NCI-H2227 (cell line): ENCODE data around the gene WWOX.

Experiments used
- DNase-seq: peaks from one replicate; lab custom pipeline; 2025; ENCODE audit not compliant: unreplicated experiment; lab: John Stamatoyannopoulos, UW

WWOX gene

DNA sequence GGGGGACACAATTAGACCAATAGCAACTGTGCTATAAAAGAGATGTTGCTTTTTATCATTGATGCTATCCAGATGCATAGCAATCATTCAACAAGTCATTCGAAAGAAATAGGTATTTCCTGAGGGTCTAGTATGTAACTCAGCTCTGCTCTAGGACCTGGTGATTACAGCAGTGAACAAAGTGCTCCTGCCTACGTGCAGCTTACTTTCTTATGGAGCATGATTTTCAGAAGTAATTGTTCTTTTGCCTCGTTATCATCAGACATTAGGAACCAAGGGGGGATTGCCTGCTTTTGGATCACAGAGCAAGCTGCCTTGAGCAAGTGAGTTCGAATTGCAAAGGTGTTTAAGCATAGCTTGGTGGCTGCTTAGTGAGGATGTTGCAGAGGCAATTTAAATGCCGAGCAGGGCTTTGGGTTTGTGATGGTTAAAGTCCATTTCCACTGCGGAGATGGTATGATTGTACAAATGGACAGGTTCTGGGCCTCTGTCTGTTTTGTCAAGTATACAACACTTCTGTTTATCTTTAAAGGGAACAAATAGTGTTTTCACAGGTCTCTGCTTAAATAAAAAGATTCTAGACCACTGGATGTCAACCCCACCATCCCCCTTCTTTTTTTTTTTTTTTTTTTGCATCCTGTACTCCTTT lies 41.5 kb downstream of the WWOX start:
- no peak for DNase-seq

DNA sequence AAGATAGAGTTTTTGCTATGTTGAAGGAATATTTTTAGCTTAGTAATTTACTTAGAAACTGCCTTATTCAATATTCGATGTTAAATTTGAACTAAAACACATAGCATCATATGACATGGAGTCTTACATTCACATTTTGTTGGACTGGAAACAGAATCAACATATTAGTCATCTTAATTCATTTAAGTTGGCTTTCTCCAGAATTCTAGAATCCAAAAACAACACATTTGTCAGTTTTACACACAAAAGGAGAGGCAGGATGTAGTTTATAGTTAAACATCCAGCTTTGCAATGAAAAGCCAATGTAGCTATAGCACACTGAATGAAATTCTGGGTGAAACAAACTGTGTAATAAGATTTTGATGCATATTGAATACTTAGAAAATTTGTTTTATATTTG lies 43.3 kb downstream of the WWOX start:
- no peak for DNase-seq

DNA sequence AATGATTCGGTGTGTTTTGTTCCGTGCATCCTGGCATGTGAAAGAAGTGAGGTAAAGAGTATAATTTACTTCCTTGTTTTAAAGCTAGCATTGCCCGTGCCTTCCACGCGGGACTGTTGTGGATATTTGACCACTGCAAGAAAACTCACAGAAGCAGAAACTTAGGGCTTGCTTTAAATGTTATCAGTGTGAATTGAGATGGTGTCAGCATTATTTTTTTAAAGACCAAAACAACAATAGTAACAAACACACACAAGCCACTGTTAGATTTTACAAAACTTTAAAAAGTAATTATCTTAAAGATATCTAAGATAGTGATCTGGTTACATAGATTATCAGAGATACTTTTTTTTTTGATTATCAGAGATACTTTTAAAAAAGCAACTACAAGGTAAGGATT lies 47.4 kb downstream of the WWOX start:
- no peak for DNase-seq

DNA sequence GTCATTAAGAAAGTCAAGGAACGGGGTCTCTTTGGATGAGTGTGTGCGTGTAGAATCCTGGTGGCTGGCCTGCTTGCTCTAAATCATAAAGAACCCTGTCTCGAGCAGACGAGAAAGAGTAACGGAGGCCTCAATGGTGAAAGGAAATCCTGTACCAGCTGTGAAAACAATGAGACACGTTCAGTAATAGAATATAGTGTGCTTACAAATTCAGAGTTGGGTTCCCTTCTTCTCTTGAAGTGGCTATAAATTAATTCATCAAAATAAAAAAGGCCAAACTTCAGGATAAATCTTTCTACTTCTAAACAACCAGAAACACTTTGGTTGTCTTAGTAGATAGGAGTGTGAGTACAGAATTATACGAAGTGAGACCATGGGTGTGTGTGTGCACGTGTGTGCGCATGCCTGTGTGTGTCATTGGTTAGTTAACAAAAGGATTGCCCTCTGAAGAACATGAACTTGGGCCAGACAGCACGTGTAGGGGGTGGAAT lies 48.5 kb downstream of the WWOX start:
- DNase-seq = no peak

DNA sequence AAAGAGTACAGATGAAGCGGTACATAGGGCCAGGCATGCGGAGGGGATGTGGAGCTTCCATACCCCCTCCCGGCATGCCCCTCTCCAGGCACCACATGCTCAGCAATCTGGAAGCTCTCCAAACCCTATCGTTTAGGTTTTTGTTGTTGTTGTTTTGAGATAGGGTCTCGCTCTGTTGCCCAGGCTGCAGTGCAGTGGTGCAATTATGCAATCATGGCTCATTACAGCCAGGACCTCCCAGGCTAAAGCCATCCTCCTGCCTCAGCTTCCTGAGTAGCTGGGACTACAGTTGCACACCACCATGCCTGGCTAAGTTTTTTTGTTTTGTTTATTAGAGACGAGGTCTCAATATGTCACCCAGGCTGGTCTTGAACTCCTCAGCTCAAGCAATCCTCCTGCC lies 50.8 kb downstream of the WWOX start:
- no peak for DNase-seq

GRCh38 chr16:78154729-78155461 lies 55.4 kb downstream of the WWOX start:
- DNase-seq = no peak

DNA sequence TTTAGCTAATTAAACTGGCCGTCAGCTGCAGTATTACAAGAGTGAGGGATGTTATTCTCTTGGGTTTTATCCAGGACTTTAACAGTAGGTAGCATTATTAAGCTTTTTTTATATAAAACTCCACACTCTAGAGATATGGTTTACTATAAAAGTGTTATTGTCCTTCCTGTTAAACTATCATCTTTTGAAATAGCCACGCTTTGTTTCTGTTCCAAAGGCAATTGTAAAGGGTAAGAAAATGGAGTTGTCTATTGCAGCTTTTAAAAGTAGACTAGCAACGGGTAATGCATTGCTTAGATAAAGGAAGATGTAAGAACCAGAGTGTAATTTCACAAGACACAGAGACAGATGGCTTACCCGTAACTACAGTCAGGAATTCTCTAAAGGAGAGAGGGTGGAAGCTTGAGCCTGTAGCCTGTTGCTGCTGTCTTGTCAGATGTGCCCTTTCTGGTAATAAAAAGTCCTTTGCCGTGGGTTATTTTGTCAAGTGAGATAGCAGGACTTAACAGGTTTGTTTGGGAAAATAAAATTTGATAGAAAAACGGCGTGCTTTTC lies 56.4 kb downstream of the WWOX start:
- DNase-seq = no peak

DNA sequence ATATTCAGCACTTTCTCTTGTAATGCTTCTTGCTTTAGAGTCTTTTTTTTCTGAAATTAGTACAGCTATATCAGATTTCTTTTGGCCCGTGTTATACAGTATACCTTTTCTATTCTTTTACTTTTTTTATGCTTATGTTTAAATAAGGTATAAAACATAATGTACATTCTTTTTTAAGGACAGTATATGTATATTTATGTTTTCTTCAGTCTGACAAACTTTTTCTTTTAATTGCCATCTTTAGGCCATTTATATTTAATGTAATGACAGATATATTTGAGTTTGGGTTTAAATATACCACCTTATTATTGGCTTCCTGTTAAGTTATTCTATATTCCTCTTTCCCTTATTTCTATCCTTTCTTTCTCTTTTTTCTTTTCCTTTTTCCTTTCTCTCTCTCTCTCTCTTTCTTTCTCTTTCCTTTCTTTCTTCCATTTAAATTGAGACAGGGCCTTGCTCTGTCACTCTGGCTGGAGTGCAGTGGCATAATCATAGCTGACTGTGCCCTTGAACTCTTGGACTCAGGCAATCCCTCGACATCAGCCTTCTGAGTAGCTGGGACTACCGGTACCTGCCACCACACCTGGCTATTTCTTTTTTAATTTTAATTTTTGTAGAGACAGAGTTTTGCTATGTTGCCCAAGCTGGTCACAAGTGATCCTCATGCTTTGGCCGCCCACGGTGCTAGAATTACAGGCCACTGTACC lies 61.7 kb downstream of the WWOX start:
- no peak for DNase-seq

GRCh38 chr16:78163772-78164670 lies 64.6 kb downstream of the WWOX start:
- no peak for DNase-seq

DNA sequence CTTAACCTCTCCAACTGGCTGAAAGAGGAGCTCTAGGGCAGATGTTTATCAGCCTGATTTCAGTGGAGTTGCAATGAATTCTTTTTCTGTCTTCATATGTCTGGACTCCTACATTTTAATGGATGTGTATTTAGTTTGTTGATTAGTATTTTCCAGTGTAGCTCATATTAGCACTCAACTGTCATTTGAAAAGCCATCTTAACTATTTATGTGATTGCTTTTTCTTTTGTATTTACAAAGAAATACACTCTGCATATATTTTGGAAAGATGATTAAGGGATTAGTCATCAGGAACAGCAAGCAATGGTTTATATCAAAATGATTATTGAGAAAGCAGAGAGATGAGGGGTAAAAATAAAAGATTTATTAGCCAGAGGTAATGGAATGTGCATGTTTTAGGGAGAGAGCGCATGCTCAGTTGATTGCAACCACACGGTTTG lies 71.1 kb downstream of the WWOX start:
- no peak for DNase-seq

GRCh38 chr16:78175287-78175686 lies 75.8 kb downstream of the WWOX start:
- no peak for DNase-seq

DNA sequence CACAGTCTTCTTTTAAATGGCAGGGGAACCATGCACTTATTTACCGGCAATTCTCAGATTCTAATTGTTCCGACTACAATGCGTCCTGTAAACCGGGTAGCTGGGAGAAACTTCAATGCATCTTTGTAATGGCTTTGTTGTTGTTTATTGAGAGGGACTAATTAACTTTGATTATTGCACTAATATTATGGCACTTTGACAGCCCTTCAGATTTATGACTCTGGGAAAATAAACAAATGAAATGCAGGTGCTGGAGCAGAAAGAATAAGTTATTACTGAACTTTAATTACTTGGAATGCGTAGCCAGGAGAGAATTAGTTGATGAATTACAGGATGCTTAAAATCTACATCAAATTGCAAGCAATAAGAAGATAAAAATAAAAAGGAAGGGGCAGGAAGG lies 77.0 kb downstream of the WWOX start:
- DNase-seq = no peak

DNA sequence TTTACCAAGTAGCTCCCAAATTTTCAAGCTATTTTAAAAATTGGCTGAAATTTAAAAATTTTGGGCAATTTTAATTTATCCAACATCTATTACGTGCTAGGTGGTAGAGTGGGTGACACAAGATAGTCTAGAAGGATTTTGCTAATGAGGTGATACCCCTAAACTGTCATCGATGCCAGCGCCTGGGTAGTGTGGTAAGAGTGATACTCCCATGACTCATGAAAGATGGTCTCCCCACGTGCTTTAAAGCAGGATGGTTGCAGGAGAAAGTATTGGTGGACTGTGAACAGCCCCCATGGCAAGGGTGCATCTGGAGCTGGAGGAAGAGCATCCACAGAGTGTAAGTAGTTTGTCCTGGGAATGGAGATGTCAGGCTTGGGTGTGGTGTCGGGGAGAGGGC lies 77.8 kb downstream of the WWOX start:
- no peak for DNase-seq

- DNase-seq = peak; percentile 54
These were observed 78.5 kb downstream of the WWOX start for GRCh38 chr16:78177987-78178386.

- DNase-seq = no peak
These were observed 80.2 kb downstream of the WWOX start for GRCh38 chr16:78179666-78180065.

- DNase-seq = no peak
These were observed 80.9 kb downstream of the WWOX start for GRCh38 chr16:78180349-78180748.

GRCh38 chr16:78183437-78184237 lies 84.2 kb downstream of the WWOX start:
- peak; percentile 28 for DNase-seq

- DNase-seq = no peak
These were observed 85.1 kb downstream of the WWOX start for GRCh38 chr16:78184238-78185183.

- DNase-seq = no peak
These were observed 89.7 kb downstream of the WWOX start for GRCh38 chr16:78189121-78189520.
